Measurements from ENCODE around the gene PHKA2. TPM values are rescaled to one million over a fixed set of nuclear protein-coding genes. Genes with fewer than 3 reads are reported as not detected.

The PHKA2 gene
- total and polyA plus RNA-seq, 10 of the 15 experiments (the other 5 are each of a cell fraction or from before 2014, with no cell fraction given) = 1.4 to 25.6 (median 15.4) TPM

DNA sequence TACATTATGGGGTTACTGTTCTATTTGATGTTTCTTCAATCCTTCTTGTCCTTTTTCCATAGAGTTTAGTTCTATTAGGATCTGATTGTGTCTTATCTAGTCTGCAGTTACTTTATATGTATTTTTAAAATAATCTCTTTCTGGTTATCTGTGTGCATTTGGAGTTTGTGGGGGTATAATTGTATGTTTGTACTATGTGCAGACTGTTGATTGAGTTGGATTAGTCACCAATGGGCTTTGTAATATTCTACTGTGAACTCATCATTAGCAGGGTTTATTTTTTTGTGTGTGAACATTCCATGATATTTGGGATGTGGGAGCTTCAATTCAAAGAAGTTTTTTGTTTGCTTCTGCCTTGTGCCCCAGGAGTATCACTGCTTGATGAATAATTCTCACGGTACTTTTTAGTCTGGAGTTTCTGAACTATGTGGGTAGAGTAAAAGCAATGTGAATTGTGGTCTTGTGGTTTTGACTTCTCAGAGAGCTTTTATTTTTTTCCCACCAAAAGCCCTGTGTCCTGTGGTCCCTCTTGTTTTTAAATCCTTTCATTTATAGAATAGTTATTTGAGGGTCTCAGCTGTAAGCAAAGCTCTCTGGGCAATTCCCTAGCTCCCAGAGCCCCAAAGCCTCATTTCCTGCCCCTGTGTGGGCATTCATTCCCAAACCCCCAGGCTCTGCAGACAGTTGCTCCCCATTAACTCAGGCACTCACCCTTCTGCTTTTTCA lies 127.8 kb downstream of the PHKA2 start (continued):
- TF ChIP-seq, protein P1, sequence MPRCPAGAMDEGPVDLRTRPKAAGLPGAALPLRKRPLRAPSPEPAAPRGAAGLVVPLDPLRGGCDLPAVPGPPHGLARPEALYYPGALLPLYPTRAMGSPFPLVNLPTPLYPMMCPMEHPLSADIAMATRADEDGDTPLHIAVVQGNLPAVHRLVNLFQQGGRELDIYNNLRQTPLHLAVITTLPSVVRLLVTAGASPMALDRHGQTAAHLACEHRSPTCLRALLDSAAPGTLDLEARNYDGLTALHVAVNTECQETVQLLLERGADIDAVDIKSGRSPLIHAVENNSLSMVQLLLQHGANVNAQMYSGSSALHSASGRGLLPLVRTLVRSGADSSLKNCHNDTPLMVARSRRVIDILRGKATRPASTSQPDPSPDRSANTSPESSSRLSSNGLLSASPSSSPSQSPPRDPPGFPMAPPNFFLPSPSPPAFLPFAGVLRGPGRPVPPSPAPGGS (IDR thresholded peaks at IDR 0.05; ENCODE audit: borderline replicate concordance, insufficient read depth, low read depth, low read length, poor library complexity, severe bottlenecking) = peak; percentile 100
- TF ChIP-seq, protein P2, sequence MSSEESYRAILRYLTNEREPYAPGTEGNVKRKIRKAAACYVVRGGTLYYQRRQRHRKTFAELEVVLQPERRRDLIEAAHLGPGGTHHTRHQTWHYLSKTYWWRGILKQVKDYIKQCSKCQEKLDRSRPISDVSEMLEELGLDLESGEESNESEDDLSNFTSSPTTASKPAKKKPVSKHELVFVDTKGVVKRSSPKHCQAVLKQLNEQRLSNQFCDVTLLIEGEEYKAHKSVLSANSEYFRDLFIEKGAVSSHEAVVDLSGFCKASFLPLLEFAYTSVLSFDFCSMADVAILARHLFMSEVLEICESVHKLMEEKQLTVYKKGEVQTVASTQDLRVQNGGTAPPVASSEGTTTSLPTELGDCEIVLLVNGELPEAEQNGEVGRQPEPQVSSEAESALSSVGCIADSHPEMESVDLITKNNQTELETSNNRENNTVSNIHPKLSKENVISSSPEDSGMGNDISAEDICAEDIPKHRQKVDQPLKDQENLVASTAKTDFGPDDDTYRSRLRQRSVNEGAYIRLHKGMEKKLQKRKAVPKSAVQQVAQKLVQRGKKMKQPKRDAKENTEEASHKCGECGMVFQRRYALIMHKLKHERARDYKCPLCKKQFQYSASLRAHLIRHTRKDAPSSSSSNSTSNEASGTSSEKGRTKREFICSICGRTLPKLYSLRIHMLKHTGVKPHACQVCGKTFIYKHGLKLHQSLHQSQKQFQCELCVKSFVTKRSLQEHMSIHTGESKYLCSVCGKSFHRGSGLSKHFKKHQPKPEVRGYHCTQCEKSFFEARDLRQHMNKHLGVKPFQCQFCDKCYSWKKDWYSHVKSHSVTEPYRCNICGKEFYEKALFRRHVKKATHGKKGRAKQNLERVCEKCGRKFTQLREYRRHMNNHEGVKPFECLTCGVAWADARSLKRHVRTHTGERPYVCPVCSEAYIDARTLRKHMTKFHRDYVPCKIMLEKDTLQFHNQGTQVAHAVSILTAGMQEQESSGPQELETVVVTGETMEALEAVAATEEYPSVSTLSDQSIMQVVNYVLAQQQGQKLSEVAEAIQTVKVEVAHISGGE (CRISPR knock-in tag; IDR thresholded peaks at IDR 0.05) = no peak
- no peak for TF ChIP-seq CHD1 (IDR thresholded peaks at IDR 0.05; ENCODE audit: low read depth, low read length)
- TF ChIP-seq, protein P3, sequence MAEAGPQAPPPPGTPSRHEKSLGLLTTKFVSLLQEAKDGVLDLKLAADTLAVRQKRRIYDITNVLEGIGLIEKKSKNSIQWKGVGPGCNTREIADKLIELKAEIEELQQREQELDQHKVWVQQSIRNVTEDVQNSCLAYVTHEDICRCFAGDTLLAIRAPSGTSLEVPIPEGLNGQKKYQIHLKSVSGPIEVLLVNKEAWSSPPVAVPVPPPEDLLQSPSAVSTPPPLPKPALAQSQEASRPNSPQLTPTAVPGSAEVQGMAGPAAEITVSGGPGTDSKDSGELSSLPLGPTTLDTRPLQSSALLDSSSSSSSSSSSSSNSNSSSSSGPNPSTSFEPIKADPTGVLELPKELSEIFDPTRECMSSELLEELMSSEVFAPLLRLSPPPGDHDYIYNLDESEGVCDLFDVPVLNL (IDR thresholded peaks at IDR 0.05; ENCODE audit: low read depth, low read length) = no peak
- no peak for TF ChIP-seq RFX5 (IDR thresholded peaks at IDR 0.05; ENCODE audit: low read depth, low read length)
- 0 out of 2 replicates have a peak, but pooled peaks have one; percentile 6 for TF ChIP-seq BCL11A (IDR thresholded peaks at IDR 0.05; ENCODE audit: low read depth, low read length)
- TF ChIP-seq POU2F2 (IDR thresholded peaks at IDR 0.05; ENCODE audit: borderline replicate concordance, low read depth, low read length) = no peak
- TF ChIP-seq, protein P4, sequence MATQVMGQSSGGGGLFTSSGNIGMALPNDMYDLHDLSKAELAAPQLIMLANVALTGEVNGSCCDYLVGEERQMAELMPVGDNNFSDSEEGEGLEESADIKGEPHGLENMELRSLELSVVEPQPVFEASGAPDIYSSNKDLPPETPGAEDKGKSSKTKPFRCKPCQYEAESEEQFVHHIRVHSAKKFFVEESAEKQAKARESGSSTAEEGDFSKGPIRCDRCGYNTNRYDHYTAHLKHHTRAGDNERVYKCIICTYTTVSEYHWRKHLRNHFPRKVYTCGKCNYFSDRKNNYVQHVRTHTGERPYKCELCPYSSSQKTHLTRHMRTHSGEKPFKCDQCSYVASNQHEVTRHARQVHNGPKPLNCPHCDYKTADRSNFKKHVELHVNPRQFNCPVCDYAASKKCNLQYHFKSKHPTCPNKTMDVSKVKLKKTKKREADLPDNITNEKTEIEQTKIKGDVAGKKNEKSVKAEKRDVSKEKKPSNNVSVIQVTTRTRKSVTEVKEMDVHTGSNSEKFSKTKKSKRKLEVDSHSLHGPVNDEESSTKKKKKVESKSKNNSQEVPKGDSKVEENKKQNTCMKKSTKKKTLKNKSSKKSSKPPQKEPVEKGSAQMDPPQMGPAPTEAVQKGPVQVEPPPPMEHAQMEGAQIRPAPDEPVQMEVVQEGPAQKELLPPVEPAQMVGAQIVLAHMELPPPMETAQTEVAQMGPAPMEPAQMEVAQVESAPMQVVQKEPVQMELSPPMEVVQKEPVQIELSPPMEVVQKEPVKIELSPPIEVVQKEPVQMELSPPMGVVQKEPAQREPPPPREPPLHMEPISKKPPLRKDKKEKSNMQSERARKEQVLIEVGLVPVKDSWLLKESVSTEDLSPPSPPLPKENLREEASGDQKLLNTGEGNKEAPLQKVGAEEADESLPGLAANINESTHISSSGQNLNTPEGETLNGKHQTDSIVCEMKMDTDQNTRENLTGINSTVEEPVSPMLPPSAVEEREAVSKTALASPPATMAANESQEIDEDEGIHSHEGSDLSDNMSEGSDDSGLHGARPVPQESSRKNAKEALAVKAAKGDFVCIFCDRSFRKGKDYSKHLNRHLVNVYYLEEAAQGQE (IDR thresholded peaks at IDR 0.05; ENCODE audit: low read depth, low read length) = no peak
- TF ChIP-seq BRCA1 (IDR thresholded peaks at IDR 0.05; ENCODE audit: low read depth, low read length) = no peak
- TF ChIP-seq MEF2A (IDR thresholded peaks at IDR 0.05; ENCODE audit: insufficient read depth, low read depth, low read length) = no peak
- TF ChIP-seq TCF12 (IDR thresholded peaks at IDR 0.05; ENCODE audit: low read depth, low read length) = peak; percentile 82
- no peak for TF ChIP-seq NR2C1 (IDR thresholded peaks at IDR 0.05)
- TF ChIP-seq, protein P5, sequence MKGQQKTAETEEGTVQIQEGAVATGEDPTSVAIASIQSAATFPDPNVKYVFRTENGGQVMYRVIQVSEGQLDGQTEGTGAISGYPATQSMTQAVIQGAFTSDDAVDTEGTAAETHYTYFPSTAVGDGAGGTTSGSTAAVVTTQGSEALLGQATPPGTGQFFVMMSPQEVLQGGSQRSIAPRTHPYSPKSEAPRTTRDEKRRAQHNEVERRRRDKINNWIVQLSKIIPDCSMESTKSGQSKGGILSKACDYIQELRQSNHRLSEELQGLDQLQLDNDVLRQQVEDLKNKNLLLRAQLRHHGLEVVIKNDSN (IDR thresholded peaks at IDR 0.05; ENCODE audit: borderline replicate concordance, extremely low read length, insufficient read depth, low read depth, low read length) = no peak
- TF ChIP-seq SUPT20H (IDR thresholded peaks at IDR 0.05; ENCODE audit: borderline replicate concordance, control insufficient read depth, low read depth, low read length) = no peak
- no peak for TF ChIP-seq FOS (IDR thresholded peaks at IDR 0.05; ENCODE audit: borderline replicate concordance, extremely low read depth, insufficient read length)
- TF ChIP-seq GABPA (IDR thresholded peaks at IDR 0.05; ENCODE audit: low read depth) = no peak
- peak; percentile 72; the same call in 1 of the 2 replicates for TF ChIP-seq YBX1 (IDR thresholded peaks at IDR 0.05)

All from GM12878 (cell line).